Measurements from ENCODE around the gene NENF.

DNA sequence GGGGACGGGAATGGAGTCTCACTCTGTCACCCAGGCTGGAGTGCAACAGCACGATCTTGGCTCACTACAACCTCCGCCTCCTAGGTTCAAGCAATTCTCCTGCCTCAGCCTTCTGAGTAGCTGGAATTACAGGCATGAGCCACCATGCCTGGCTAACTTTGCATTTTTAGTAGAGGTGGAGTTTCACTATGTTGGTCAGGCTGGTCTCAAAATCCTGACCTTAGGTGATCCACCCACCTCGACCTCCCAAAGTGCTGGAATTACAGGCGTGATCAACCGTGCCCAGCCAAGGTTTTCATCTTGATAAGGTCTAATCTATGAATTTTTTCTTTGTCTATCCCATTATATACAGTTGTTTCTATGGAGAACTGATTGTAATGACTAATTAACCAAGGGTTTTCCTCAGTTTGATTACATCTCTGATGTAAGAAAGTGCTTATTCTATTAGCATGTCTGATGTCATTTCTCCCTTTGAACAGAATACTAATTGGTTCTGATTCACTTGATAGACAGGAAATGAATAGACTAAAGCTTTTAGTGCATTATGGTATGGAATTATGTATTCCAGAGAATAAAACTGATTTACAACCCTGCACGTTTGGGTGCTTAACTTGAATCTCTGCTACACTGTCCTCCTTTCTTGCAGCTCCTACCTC lies 29.9 kb upstream of the NENF start:
- no peak for TF ChIP-seq CTCF (IDR thresholded peaks at IDR 0.05)
- no peak for TF ChIP-seq POLR2A (IDR thresholded peaks at IDR 0.05)
- TF ChIP-seq POLR2AphosphoS5 (IDR thresholded peaks at IDR 0.05; ENCODE audit: insufficient read depth in 1 of 2, low read depth in 1 of 2), result no peak
